ENCODE data around the gene HOXB1. TPM values are rescaled to one million over a fixed set of nuclear protein-coding genes. Genes with fewer than 3 reads are reported as not detected.
A peak's percentile ranks its signal among the peaks of the same experiment; 100 is the strongest.

HOXB1 gene
- total and polyA plus RNA-seq, 4 donors: not detected

- Histone ChIP-seq H3K9ac (ENCODE audit: low read depth in 1 of 2, low read length in 2 of 2) (no peak overlapping the region), H3K27ac (ENCODE audit: low read depth in 1 of 2, low read length in 2 of 2) (peak overlapping the region; percentile 43 to 70), H3K4me3 (ENCODE audit: low read depth in 1 of 3, low read length in 3 of 3) (peak overlapping the region in 1 of 3 donors; percentile 31), H3K27me3 (ENCODE audit: control insufficient read depth in 4 of 4, insufficient read depth in 4 of 4, low read length in 3 of 4) (peaks cover 3 to 15% (median 8%) of the 10 kb centered on the region in 4 donors), H3K9me3 (ENCODE audit: control insufficient read depth in 4 of 4, low read length in 3 of 4) (no peaks in the 10 kb centered on the region), H3K36me3 (ENCODE audit: control insufficient read depth in 4 of 4, insufficient read depth in 3 of 4, low read depth in 1 of 4, low read length in 3 of 4) (no peaks in the 10 kb centered on the region), H3K4me1 (ENCODE audit: control insufficient read depth in 4 of 4, insufficient read depth in 4 of 4, low read length in 3 of 4) (peaks cover 0 to 2% (median 0%) of the 10 kb centered on the region in 4 donors)
- WGBS: 20% methylated on average over 73 of the region's 73 CpGs
- TF ChIP-seq CTCF (IDR thresholded peaks at IDR 0.05; ENCODE audit: low read depth, low read length, missing input control) (no peak), ATF3 (IDR thresholded peaks at IDR 0.05) (no peak), JUND (IDR thresholded peaks at IDR 0.05) (no peak), FOXA1 (IDR thresholded peaks at IDR 0.05) (no peak), MAX (IDR thresholded peaks at IDR 0.05) (no peak), SP1 (IDR thresholded peaks at IDR 0.05) (no peak), ZBTB33 (IDR thresholded peaks at IDR 0.05) (no peak), FOXA2 (IDR thresholded peaks at IDR 0.05) (no peak), EGR1 (IDR thresholded peaks at IDR 0.05; ENCODE audit: low read depth in 2 of 2) (no peak), GABPA (IDR thresholded peaks at IDR 0.05 in 1 of 2, conservative IDR thresholded peaks at IDR 0.05 in 1 of 2) (no peak), RAD21 (IDR thresholded peaks at IDR 0.05) (no peak), NR2F2 (IDR thresholded peaks at IDR 0.05) (no peak), YY1 (IDR thresholded peaks at IDR 0.05) (no peak), TAF1 (conservative IDR thresholded peaks at IDR 0.05) (no peak), REST (IDR thresholded peaks at IDR 0.05) (no peak), RXRA (IDR thresholded peaks at IDR 0.05) (no peak), HNF4A (conservative IDR thresholded peaks at IDR 0.05) (no peak), HNF4G (IDR thresholded peaks at IDR 0.05) (no peak)
- DNase-seq (ENCODE audit: low spot score): no peak
Measured at GRCh38 chr17:48564188-48565021, 33.6 kb upstream of the HOXB1 start.
